OCI-LY1 (cell line): ENCODE results near the gene PECR.
"Not testable (repeated sequence)": the region's sequence is repeated elsewhere in the genome, so short reads cannot be mapped to it uniquely, and the experiment has no call there.

Experiments used
- H2AFZ ChIP-seq: fragments of 200-600 bp; sonication (generic), shearing (Covaris generic); 2 replicates; pipeline ENCODE4 v1.6.0; 2014; ENCODE audit warnings: antibody characterized with exemption, mild to moderate bottlenecking, low read length
- H3F3A ChIP-seq: fragments of 200-600 bp; sonication (generic), shearing (Covaris generic); 2 replicates; pipeline ENCODE4 v1.6.0; 2014; ENCODE audit warnings: mild to moderate bottlenecking, antibody characterized with exemption, low read length, moderate library complexity; ENCODE audit not compliant: insufficient read depth
- H3K27ac ChIP-seq: fragments of 200-600 bp; sonication (generic); 2 replicates; pipeline ENCODE4 v1.5.1; 2014; ENCODE audit warnings: low read length, mixed run types, mild to moderate bottlenecking, low read depth; ENCODE audit not compliant: poor library complexity, severe bottlenecking
- H3K27me3 ChIP-seq: fragments of 200-600 bp; sonication (generic); 2 replicates; pipeline ENCODE4 v1.6.0; 2014; ENCODE audit warnings: antibody characterized with exemption, mild to moderate bottlenecking, low read length, moderate library complexity; ENCODE audit not compliant: insufficient read depth
- H3K36me3 ChIP-seq: fragments of 200-600 bp; sonication (generic); 2 replicates; pipeline ENCODE4 v1.6.1; 2014; ENCODE audit warnings: mild to moderate bottlenecking, antibody characterized with exemption, low read length, moderate library complexity, mixed read lengths; ENCODE audit not compliant: insufficient read depth
- H3K4me1 ChIP-seq: fragments of 200-600 bp; sonication (generic); 2 replicates; pipeline ENCODE4 v1.5.1; 2014; ENCODE audit warnings: mild to moderate bottlenecking, low read length, moderate library complexity; ENCODE audit not compliant: insufficient read depth, severe bottlenecking
- H3K4me2 ChIP-seq: fragments of 200-600 bp; sonication (generic), shearing (Covaris generic); 2 replicates; pipeline ENCODE4 v1.6.1; 2014; ENCODE audit warnings: low read length
- H3K4me3 ChIP-seq: fragments of 200-600 bp; sonication (generic); 2 replicates; pipeline ENCODE4 v1.5.1; 2014; ENCODE audit warnings: low read length, low read depth, mild to moderate bottlenecking, mixed read lengths; ENCODE audit not compliant: poor library complexity, severe bottlenecking
- H3K79me2 ChIP-seq: fragments of 200-600 bp; shearing (Covaris generic); 2 replicates; pipeline ENCODE4 v1.6.1; 2016; ENCODE audit warnings: mixed run types, low read length, mixed read lengths; ENCODE audit not compliant: insufficient read depth
- H3K9ac ChIP-seq: fragments of 200-600 bp; sonication (generic), shearing (Covaris generic); 2 replicates; pipeline ENCODE4 v1.6.1; 2014; ENCODE audit warnings: mild to moderate bottlenecking, low read length, mixed read lengths
- H3K9me2 ChIP-seq: fragments of 200-600 bp; sonication (generic), shearing (Covaris generic); 2 replicates; pipeline ENCODE4 v1.6.1; 2014; ENCODE audit warnings: low read depth, mild to moderate bottlenecking, low read length, mixed read lengths
- H3K9me3 ChIP-seq: fragments of 200-600 bp; shearing (Covaris generic); 2 replicates; pipeline ENCODE4 v1.6.1; 2014; ENCODE audit warnings: low read length, mixed read lengths
- H4K20me1 ChIP-seq: fragments of 200-600 bp; sonication (generic), shearing (Covaris generic); 2 replicates; pipeline ENCODE4 v1.6.0; 2016; ENCODE audit warnings: mild to moderate bottlenecking, low read length; ENCODE audit not compliant: insufficient read depth
- EZH2 ChIP-seq: fragments of 200-600 bp; sonication (generic), shearing (Covaris generic); IDR thresholded peaks from 2 replicates; pipeline ENCODE4 v1.8.0; 2017; ENCODE audit warnings: borderline replicate concordance, mixed run types, mild to moderate bottlenecking, antibody characterized with exemption, low read length, moderate library complexity, mixed read lengths
- TF ChIP-seq, protein P1 (sequence below): fragments of 200-600 bp; sonication (generic), shearing (Covaris generic); IDR thresholded peaks from 2 replicates; pipeline ENCODE4 v1.5.1; 2017; ENCODE audit warnings: mild to moderate bottlenecking, antibody characterized with exemption, low read length, moderate library complexity, mixed read lengths

PECR gene

DNA sequence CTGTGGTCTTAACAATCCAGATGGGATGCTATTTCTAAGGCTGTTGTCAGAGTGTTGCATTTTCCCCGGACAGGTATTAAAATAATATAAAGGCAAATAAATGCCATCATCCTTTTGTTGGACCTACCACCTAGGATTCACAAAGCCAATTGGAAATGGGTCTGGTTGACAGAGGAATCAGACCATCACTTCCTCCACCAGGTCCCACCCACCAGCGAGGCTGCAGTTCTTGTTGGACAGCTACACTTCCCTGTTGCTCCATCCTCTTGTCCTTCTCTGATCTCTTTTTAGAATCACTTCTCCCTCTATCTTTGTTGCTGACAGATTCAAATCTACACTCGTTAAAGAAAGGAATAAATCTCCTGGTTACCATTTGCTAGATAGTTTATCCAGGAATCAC lies 1.2 kb upstream of the PECR start:
- H3K9me2 ChIP-seq, result no peaks in the 10 kb centered on the region
- peaks cover 19% of the 10 kb centered on the region for H3K4me1 ChIP-seq
- H3F3A ChIP-seq, result no peaks in the 10 kb centered on the region
- no peak overlapping the region for H2AFZ ChIP-seq
- no peak overlapping the region for H3K27ac ChIP-seq
- H4K20me1 ChIP-seq, result no peaks in the 10 kb centered on the region
- TF ChIP-seq, protein P1, sequence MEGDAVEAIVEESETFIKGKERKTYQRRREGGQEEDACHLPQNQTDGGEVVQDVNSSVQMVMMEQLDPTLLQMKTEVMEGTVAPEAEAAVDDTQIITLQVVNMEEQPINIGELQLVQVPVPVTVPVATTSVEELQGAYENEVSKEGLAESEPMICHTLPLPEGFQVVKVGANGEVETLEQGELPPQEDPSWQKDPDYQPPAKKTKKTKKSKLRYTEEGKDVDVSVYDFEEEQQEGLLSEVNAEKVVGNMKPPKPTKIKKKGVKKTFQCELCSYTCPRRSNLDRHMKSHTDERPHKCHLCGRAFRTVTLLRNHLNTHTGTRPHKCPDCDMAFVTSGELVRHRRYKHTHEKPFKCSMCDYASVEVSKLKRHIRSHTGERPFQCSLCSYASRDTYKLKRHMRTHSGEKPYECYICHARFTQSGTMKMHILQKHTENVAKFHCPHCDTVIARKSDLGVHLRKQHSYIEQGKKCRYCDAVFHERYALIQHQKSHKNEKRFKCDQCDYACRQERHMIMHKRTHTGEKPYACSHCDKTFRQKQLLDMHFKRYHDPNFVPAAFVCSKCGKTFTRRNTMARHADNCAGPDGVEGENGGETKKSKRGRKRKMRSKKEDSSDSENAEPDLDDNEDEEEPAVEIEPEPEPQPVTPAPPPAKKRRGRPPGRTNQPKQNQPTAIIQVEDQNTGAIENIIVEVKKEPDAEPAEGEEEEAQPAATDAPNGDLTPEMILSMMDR, result no peak
- TF ChIP-seq EZH2, result no peak
- no peak overlapping the region for H3K4me3 ChIP-seq
- H3K9ac ChIP-seq, result no peak overlapping the region
- no peak overlapping the region for H3K4me2 ChIP-seq
- H3K27me3 ChIP-seq, result no peaks in the 10 kb centered on the region
- no peaks in the 10 kb centered on the region for H3K36me3 ChIP-seq
- no peaks in the 10 kb centered on the region for H3K79me2 ChIP-seq
- no peaks in the 10 kb centered on the region for H3K9me3 ChIP-seq

DNA sequence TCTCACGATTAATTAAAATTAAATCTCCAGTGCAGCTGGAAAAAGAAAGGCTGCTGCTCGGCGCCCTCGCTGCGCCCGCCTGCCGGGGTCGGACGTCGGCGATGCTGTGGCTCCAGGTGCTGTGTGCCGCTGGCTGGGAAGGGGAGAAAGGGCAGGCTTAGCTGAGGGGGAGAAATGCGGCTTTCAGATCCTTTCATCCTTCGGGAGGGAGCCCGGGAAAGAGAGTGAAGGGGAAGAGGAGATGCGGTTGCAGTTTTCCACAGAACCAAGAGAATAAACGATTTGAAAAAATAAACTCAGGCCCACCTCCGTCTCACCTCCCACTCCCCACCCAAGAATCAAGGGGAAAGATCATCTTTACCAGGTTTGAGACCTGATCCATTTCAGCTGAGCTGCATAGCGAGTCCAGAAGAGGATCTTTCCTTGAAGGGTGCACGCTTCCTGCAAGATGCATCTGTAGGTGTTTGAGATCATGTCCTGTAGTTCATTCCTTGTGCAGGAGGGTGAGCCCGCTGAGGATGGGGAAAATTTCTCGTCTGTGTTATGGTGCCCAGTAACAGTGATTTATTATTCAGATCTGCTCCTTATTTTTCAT lies 605 bp upstream of the PECR start:
- peak overlapping the region; percentile 59 for H3K4me3 ChIP-seq
- H3K9me3 ChIP-seq, result no peaks in the 10 kb centered on the region
- H3K36me3 ChIP-seq, result no peaks in the 10 kb centered on the region
- TF ChIP-seq, protein P1, result no peak
- TF ChIP-seq EZH2, result no peak
- H3K9ac ChIP-seq, result no peak overlapping the region; the same call in 1 of the 2 replicates
- no peak overlapping the region for H2AFZ ChIP-seq
- H3K4me1 ChIP-seq, result peaks cover 19% of the 10 kb centered on the region
- no peaks in the 10 kb centered on the region for H4K20me1 ChIP-seq
- peak overlapping the region; percentile 78 for H3K4me2 ChIP-seq
- H3K27me3 ChIP-seq, result no peaks in the 10 kb centered on the region
- H3K9me2 ChIP-seq, result no peaks in the 10 kb centered on the region
- H3K79me2 ChIP-seq, result no peaks in the 10 kb centered on the region
- no peaks in the 10 kb centered on the region for H3F3A ChIP-seq
- H3K27ac ChIP-seq, result no peak overlapping the region

DNA sequence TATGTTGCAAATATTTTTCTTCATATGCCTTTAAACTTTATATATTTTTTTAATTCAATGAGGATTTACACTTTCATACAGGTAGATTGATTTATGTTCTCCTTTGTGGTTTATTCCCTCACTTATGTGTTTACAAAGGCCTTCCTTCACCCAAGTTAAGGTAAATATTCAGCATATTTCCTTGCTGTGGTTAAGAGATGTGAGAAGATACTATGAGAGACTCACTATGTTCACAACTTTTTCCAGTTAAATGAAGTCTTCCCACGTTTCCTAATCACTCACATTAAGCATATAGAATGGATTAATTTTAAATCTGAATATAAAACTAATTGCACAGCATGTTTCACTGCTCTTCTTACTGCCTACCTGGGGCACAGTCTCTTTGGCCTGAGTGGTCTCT lies 597 bp downstream of the PECR start:
- no peaks in the 10 kb centered on the region for H3K79me2 ChIP-seq
- H3K4me2 ChIP-seq, result peak overlapping the region; percentile 78
- H3K4me3 ChIP-seq, result peak overlapping the region; percentile 59
- no peaks in the 10 kb centered on the region for H3K27me3 ChIP-seq
- H3K9me3 ChIP-seq, result no peaks in the 10 kb centered on the region
- H3F3A ChIP-seq, result no peaks in the 10 kb centered on the region
- H3K27ac ChIP-seq, result no peak overlapping the region
- H3K4me1 ChIP-seq, result peaks cover 19% of the 10 kb centered on the region
- H2AFZ ChIP-seq, result no peak overlapping the region
- TF ChIP-seq EZH2, result no peak
- TF ChIP-seq, protein P1, result no peak
- H4K20me1 ChIP-seq, result no peaks in the 10 kb centered on the region
- no peaks in the 10 kb centered on the region for H3K9me2 ChIP-seq
- no peaks in the 10 kb centered on the region for H3K36me3 ChIP-seq
- H3K9ac ChIP-seq, result peak overlapping the region; percentile 61; the same call in 1 of the 2 replicates

DNA sequence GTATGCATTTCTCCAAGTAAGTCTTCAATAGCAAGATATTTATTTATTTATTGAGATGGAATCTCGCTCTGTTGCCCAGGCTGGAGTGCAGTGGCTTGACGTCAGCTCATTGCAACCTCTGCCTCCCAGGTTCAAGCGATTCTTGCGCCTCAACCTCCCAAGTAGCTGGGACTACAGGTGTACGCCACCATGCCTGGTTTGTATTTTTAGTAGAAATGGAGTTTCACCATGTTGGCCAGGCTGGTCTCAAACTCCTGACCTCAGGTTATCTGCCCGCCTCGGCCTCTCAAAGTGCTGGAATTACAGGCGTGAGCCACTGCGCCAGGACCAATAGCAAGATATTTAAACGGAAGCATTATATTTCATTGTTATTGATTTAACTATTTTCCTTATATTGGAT lies 1.6 kb downstream of the PECR start:
- H3K9me3 ChIP-seq, H3K79me2 ChIP-seq, H3K4me3 ChIP-seq, H3K27me3 ChIP-seq, H3K9ac ChIP-seq, H3K27ac ChIP-seq, H3K4me2 ChIP-seq, H3K9me2 ChIP-seq, H3F3A ChIP-seq, H2AFZ ChIP-seq, H4K20me1 ChIP-seq, H3K36me3 ChIP-seq: not testable (repeated sequence)
- peaks cover 19% of the 10 kb centered on the region for H3K4me1 ChIP-seq
